GM21515 (cell line): ENCODE measurements around the gene FAM8A1.
"Not testable (repeated sequence)": the region's sequence is repeated elsewhere in the genome, so short reads cannot be mapped to it uniquely, and the experiment has no call there.

Source experiments
- ATAC-seq: cut with Tn5 transposase; IDR thresholded peaks from one replicate; pipeline ENCODE4 v1.9.1; 2021; ENCODE audit not compliant: unreplicated experiment

The FAM8A1 gene

GRCh38 chr6:17599877-17600526, at the start of gene FAM8A1:
FAM8A1 (plus strand) TSS chr6:17600302; CDS start chr6:17600410, 108 bp downstream.
- peak; percentile 87 for ATAC-seq

GRCh38 chr6:17551383-17551958, 48.6 kb upstream of the FAM8A1 start:
- no peak for ATAC-seq

GRCh38 chr6:17552861-17553260, 47.2 kb upstream of the FAM8A1 start:
- ATAC-seq = no peak

GRCh38 chr6:17556014-17556413, 44.1 kb upstream of the FAM8A1 start:
- no peak for ATAC-seq

- ATAC-seq = no peak
Measured at GRCh38 chr6:17562636-17563035, 37.5 kb upstream of the FAM8A1 start.

- no peak for ATAC-seq
Measured at GRCh38 chr6:17565399-17565798, 34.7 kb upstream of the FAM8A1 start.

- no peak for ATAC-seq
Measured at GRCh38 chr6:17574866-17575560, 25.1 kb upstream of the FAM8A1 start.

GRCh38 chr6:17577059-17577458, 23.0 kb upstream of the FAM8A1 start:
- ATAC-seq = no peak

GRCh38 chr6:17580518-17581048, 19.5 kb upstream of the FAM8A1 start:
- ATAC-seq = peak; percentile 62

- not testable (repeated sequence) for ATAC-seq
Measured at GRCh38 chr6:17581282-17581681, 18.8 kb upstream of the FAM8A1 start.

- no peak for ATAC-seq
Measured at GRCh38 chr6:17583811-17584210, 16.3 kb upstream of the FAM8A1 start.

GRCh38 chr6:17584241-17584803, 15.8 kb upstream of the FAM8A1 start:
- ATAC-seq = peak; percentile 49

- ATAC-seq = no peak
Measured at GRCh38 chr6:17585766-17586490, 14.2 kb upstream of the FAM8A1 start.

GRCh38 chr6:17586623-17587022, 13.5 kb upstream of the FAM8A1 start:
- not testable (repeated sequence) for ATAC-seq

GRCh38 chr6:17588011-17588410, 12.1 kb upstream of the FAM8A1 start:
- no peak for ATAC-seq

- ATAC-seq = no peak
Measured at GRCh38 chr6:17589406-17590096, 10.6 kb upstream of the FAM8A1 start.

- ATAC-seq = no peak
Measured at GRCh38 chr6:17591287-17591686, 8.8 kb upstream of the FAM8A1 start.

- ATAC-seq = no peak
Measured at GRCh38 chr6:17593246-17593645, 6.9 kb upstream of the FAM8A1 start.

GRCh38 chr6:17596085-17596484, 4.0 kb upstream of the FAM8A1 start:
- no peak for ATAC-seq
